Smooth muscle cell (in vitro differentiated cells): ENCODE measurements around the gene MIPOL1. TPM values are rescaled to one million over a fixed set of nuclear protein-coding genes. Genes with fewer than 3 reads are reported as not detected.

ENCODE experiments used
- DNase-seq: peaks from one replicate; lab custom pipeline; 2025; ENCODE audit not compliant: unreplicated experiment; lab: John Stamatoyannopoulos, UW
- H2AFZ ChIP-seq: fragments of 200-600 bp; sonication (generic); 2 replicates; pipeline ENCODE4 v1.6.0; 2016; ENCODE audit warnings: antibody characterized with exemption, low read depth, mild to moderate bottlenecking
- H3F3A ChIP-seq: fragments of 200-600 bp; sonication (generic); 2 replicates; pipeline ENCODE4 v1.6.0; 2017; ENCODE audit warnings: antibody characterized with exemption, low read depth
- H3K27ac ChIP-seq: fragments of 200-600 bp; sonication (generic); 2 replicates; pipeline ENCODE4 v1.5.1; 2016; ENCODE audit warnings: low read depth, mild to moderate bottlenecking
- H3K27me3 ChIP-seq: fragments of 200-600 bp; sonication (generic); 2 replicates; pipeline ENCODE4 v1.6.1; 2016; ENCODE audit warnings: low read depth, mild to moderate bottlenecking
- H3K36me3 ChIP-seq: fragments of 200-600 bp; sonication (generic); 2 replicates; pipeline ENCODE4 v1.5.1; 2016; ENCODE audit warnings: low read depth
- H3K4me1 ChIP-seq: fragments of 200-600 bp; sonication (generic); 2 replicates; pipeline ENCODE4 v1.5.1; 2016; ENCODE audit warnings: low read depth
- H3K4me2 ChIP-seq: fragments of 200-600 bp; sonication (generic); 2 replicates; pipeline ENCODE4 v1.6.0; 2016; ENCODE audit warnings: mild to moderate bottlenecking
- H3K4me3 ChIP-seq: fragments of 200-600 bp; sonication (generic); 2 replicates; pipeline ENCODE4 v1.5.1; 2016; ENCODE audit warnings: mild to moderate bottlenecking
- H3K79me2 ChIP-seq: fragments of 200-600 bp; sonication (generic); 2 replicates; pipeline ENCODE4 v1.6.0; 2016; ENCODE audit warnings: low read depth, mild to moderate bottlenecking
- H3K9ac ChIP-seq: fragments of 200-600 bp; sonication (generic); 2 replicates; pipeline ENCODE4 v1.6.0; 2016; ENCODE audit warnings: low read depth
- H3K9me3 ChIP-seq: fragments of 200-600 bp; sonication (generic); replicated peaks from 2 replicates; pipeline ENCODE4 v1.5.1; 2016; ENCODE audit warnings: low read depth
- H4K20me1 ChIP-seq: fragments of 200-600 bp; sonication (generic); 2 replicates; pipeline ENCODE4 v1.6.0; 2016; ENCODE audit warnings: low read depth
- WGBS: methylation state at CpG from one replicate; pipeline ENCODE4 v1.1.7; 2016; ENCODE audit warnings: low lambda C conversion rate; 5-methylcytosine and 5-hydroxymethylcytosine counted together
- polyA plus RNA-seq: library from polyadenylated mRNA; unstranded; fragments of >200 nt; fragmentation: Nextera tagmentation; extraction: Ambion mirVana; gene quantifications from 2 replicates; pipeline ENCODE4 v1.2.1, GENCODE V29; 2016
- total RNA-seq: library from RNA; depleted of rRNA; stranded (reverse); fragments of >200 nt; gene quantifications from 2 replicates; pipeline ENCODE4 v1.2.3, GENCODE V29; 2014
- TF ChIP-seq, protein P1 (sequence below): fragments of 200-600 bp; sonication (generic); IDR thresholded peaks from 2 replicates; pipeline ENCODE4 v1.5.1; 2017; ENCODE audit warnings: borderline replicate concordance, mild to moderate bottlenecking, antibody characterized with exemption; ENCODE audit not compliant: insufficient read depth, poor library complexity, severe bottlenecking

MIPOL1 gene
- total and polyA plus RNA-seq, 2 experiments from 2014 or later, result 3.2 to 5.1 TPM

DNA sequence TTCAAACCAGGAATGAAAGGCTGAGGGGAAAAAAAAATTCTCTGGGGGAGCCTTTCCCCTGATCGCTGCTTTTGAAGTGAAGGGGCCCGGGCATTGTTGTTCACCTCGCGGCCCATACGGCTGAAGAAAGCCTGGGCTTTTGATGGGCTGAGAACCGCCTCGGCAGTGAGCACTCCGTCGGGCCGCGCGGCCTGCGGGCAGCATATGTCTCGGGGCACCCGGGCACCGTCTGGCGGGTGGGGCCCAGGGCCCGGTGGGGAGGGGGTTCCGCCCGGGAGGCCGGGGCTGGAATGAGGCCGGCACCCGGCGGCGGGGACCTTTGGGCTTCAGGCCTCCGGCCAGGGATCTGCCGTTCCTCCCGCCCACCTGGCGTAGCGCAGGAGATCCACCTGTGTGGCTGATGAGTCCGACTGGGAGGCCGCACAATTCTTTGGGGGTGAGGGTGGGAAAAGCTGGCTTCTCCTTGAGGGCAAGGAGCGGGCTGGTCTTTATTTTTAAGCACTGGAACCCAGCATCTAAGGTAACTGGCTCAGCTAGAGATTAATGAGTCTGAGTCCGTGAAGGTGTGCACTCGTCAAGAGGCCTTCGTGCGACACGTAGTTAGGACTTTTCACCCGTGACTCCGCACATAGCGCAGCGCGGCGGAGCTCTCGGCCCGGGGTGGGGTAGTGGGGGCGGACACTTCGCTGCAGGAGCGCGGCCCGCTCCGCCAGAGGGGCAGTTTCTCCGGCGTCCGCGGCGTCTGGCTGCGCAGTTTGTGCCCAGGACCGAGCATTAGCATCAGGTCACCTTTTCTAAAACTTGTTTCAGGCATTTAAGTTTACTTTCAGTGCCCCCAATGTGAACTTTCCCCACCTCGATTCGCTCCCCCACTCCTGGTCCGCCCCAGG lies 386.7 kb downstream of the MIPOL1 start:
- peaks cover 21% of the 10 kb centered on the region for H3K4me1 ChIP-seq
- no peaks in the 10 kb centered on the region for H3K79me2 ChIP-seq
- WGBS, result 4% methylated on average over 45 of the region's 62 CpGs
- H3K9ac ChIP-seq, result no peak overlapping the region
- no peaks in the 10 kb centered on the region for H4K20me1 ChIP-seq
- no peaks in the 10 kb centered on the region for H3K36me3 ChIP-seq
- no peaks in the 10 kb centered on the region for H3K9me3 ChIP-seq
- peak overlapping the region; percentile 40 for H3K4me3 ChIP-seq
- H2AFZ ChIP-seq, result no peak overlapping the region
- no peak overlapping the region for H3K27ac ChIP-seq
- H3K4me2 ChIP-seq, result peak overlapping the region; percentile 80
- no peak for DNase-seq
- no peaks in the 10 kb centered on the region for H3F3A ChIP-seq
- H3K27me3 ChIP-seq, result peaks cover 100% of the 10 kb centered on the region
- TF ChIP-seq, protein P1, sequence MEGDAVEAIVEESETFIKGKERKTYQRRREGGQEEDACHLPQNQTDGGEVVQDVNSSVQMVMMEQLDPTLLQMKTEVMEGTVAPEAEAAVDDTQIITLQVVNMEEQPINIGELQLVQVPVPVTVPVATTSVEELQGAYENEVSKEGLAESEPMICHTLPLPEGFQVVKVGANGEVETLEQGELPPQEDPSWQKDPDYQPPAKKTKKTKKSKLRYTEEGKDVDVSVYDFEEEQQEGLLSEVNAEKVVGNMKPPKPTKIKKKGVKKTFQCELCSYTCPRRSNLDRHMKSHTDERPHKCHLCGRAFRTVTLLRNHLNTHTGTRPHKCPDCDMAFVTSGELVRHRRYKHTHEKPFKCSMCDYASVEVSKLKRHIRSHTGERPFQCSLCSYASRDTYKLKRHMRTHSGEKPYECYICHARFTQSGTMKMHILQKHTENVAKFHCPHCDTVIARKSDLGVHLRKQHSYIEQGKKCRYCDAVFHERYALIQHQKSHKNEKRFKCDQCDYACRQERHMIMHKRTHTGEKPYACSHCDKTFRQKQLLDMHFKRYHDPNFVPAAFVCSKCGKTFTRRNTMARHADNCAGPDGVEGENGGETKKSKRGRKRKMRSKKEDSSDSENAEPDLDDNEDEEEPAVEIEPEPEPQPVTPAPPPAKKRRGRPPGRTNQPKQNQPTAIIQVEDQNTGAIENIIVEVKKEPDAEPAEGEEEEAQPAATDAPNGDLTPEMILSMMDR, result no peak

DNA sequence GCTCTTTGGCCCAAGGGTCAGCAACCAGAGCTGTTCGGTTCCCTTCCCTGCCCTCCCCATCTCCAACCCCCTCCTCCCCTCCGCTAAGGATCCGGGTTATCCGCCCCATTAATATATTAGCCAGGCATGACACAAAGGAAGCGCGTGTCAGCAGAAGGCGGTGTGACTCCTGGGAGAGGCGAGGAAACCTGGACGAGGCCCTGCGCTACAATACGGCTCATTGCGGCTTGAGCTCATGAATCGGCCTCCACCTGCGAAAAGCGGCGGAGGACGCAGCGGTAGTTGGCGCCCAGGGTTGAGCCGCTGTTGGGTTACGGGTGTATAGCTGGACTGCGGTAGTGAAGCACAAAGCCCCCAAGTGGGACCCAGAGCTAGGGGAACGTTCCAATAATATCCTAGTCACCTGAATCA lies 387.4 kb downstream of the MIPOL1 start:
- Histone ChIP-seq H3K9ac (no peak overlapping the region), H2AFZ (no peak overlapping the region), H3K36me3 (no peaks in the 10 kb centered on the region), H3K4me1 (peaks cover 21% of the 10 kb centered on the region), H3F3A (no peaks in the 10 kb centered on the region), H3K4me2 (peak overlapping the region; percentile 35), H3K79me2 (no peaks in the 10 kb centered on the region), H3K9me3 (no peaks in the 10 kb centered on the region), H4K20me1 (no peaks in the 10 kb centered on the region), H3K27ac (no peak overlapping the region), H3K4me3 (peak overlapping the region; percentile 20), H3K27me3 (peaks cover 100% of the 10 kb centered on the region)
- DNase-seq, result no peak
- TF ChIP-seq, protein P1, result no peak
- 4% methylated on average over 23 of the region's 23 CpGs for WGBS

DNA sequence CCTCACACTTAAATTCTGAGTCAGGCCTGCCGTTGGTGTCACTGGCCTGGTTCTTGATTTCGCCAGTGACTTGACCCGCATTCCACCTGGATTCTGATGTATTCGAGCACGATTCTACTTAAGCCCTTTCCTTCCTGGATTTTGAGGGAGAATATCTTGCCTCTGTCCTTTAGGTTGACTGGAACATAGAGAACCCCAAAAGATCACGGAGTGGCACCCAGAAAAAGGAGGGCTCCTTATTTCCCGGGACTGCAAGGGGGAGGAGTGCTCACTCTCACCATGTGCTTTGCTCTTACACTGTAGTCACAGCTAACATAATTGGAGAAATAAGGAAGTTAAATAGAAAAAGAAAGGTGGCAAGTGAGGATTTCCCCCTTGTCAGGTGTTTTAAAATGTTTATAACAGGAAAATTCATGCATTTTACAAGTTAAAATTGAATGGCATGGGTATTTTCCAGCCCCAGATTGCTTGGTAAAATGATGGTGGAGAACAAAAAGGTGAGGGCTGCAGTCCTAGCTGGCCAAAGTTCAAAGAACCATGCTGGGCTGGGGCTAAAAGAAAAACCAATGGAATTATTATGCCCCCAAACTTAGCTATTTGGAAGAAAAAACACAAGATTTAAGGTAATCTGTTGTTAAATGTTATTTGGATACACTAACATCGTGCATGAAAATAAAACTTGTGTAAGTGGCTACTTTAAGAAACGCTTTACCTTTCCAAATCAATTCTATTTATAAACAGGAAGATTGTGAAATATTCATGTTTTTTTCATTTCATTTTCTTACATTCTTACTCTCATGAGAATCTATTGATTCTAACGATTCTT lies 388.4 kb downstream of the MIPOL1 start:
- no peak for DNase-seq
- Histone ChIP-seq H3K27me3 (peaks cover 100% of the 10 kb centered on the region), H3K79me2 (no peaks in the 10 kb centered on the region), H4K20me1 (no peaks in the 10 kb centered on the region), H2AFZ (no peak overlapping the region), H3K27ac (no peak overlapping the region), H3K4me1 (peaks cover 21% of the 10 kb centered on the region), H3K4me2 (no peak overlapping the region), H3K9me3 (no peaks in the 10 kb centered on the region), H3K9ac (no peak overlapping the region), H3F3A (no peaks in the 10 kb centered on the region), H3K36me3 (no peaks in the 10 kb centered on the region), H3K4me3 (no peak overlapping the region)
- WGBS, result 7% methylated on average over 10 of the region's 10 CpGs
- TF ChIP-seq, protein P1, result no peak
